Activated CD4-positive, alpha-beta T cell treated with anti-CD3 and anti-CD28 coated beads, Interleukin-2, amount 50 U/mL, for 48 hours (primary cell): ENCODE data around the gene MYOCD.

Experiments used
- DNase-seq, 2 experiments: peaks; one replicate each; pipeline ENCODE4 v3.0.0-alpha.2; 2020

The MYOCD gene

DNA sequence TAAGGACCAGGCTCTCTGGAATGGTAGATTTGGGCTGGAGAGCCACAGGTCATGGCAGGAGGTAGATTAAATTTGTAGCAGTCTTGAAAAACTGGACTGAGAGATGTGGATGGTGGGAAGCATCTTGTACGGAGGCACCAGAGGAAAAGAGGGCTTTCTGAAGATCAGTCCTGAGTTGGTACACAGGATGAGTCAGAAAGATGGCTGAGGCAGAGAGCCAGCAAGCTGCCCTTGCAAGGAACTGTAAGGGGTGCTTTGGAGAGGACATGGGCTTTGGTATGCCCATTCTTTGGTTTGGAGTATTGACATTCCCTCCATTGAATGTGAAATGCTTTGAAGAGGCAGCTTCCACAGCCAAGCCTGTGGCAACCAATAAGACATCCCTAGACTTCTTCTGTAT lies 55.9 kb downstream of the MYOCD start:
- no peak for DNase-seq

DNA sequence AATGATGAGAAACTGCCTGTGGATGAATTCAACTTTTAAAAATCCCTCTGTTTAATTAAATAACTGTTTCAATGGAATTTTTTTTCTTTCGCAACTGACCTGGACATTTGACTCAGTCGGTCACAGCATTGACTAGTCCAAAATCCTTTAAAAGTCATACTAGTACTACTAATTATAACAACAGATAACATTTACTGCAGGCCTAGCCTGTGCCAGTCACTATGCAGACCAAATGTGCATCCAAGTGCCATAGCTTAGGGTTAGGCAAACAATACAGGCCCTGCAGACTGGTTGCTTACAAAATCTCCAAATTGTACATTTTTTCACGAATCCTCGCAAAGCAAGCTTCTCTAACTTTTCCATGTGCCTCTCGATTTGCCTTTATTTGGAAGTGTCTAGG lies 56.6 kb downstream of the MYOCD start:
- DNase-seq = no peak

DNA sequence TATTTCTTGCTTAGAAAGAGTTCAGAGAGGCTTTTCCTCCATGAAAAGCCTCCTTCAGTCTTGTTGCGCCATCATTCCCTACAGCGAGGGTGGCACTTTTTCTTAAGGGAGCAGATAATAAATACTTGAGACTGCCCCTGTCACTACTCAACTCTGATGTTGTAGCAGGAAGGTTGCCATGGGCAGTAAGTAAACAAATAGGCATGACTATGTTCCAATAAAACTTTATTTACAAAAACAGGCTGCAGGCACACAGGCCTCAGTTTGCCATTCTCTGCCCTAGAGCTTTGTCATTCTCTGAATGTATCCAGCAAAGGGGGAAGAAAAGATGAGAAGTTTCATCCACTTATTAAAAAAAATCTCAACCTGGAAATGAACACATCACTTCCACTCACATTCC lies 60.4 kb downstream of the MYOCD start:
- DNase-seq = no peak

DNA sequence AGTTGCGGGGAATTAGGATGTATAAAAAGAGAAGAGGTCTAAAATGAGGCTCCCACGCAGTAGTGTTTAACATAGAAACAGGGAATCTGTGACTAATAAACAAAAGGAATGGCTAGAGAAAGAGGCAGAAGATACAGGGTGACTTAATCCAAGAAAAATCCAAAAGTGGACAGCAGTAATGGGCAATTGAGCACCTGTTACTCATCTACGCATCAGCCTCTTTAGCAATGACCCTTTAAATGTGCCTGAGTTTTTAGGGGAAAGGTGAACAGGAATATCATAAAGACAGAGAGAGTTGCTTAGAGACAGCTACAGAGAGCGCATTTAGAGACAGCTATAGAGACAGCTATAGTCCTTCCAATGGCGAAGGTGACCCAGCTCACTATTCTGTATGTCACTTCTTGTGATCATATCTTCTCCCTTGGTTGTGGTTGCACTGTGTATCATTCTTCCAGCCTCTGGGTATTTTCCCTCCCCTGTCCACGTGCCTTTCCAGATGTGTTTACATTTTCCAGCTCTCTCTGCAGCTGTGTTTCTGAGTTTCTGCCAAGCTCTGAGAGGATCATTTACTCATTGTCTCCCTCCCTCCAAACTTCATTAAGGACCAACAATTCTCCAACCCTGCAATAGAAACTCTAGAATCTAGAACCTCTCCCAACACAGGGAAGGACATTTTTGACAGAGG lies 61.5 kb downstream of the MYOCD start:
- no peak for DNase-seq

DNA sequence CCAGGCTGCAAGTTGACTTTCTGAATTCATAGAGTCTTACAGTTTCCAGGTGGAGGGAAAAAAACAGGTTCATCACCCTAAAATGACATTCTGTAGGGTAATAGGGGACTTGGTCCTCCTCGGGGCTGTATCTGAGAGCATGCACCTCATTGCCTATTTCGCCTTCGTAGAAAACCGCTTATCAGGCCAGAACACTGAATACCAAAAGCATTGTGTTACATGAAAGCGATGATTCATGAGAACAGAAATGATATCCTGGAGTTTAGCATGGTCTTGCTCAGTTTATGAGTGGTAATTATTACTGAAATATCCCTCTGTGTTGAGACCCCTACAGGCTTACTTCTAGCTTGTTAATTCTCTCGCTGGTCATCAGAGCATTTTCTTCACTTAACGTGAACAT lies 62.2 kb downstream of the MYOCD start:
- no peak for DNase-seq

DNA sequence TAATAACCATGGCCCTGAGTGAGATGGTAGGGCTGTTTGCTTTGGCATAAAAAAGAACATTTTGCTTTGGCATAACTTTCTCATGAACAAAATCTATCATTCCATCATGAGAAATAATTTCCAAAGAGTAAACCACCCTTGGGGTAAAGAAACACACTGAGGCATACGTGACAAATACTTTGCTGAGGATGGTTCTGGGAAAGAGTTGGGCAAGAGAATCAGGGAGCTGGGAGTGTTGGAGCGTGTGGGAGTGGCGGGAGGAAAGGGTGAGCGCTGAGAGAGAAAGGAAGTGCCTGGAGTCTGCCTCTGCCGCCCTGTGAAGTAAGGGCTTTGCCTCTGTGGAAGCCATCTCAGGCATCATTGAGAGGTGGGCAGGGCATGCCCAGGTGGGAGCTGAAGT lies 63.4 kb downstream of the MYOCD start:
- no peak for DNase-seq

DNA sequence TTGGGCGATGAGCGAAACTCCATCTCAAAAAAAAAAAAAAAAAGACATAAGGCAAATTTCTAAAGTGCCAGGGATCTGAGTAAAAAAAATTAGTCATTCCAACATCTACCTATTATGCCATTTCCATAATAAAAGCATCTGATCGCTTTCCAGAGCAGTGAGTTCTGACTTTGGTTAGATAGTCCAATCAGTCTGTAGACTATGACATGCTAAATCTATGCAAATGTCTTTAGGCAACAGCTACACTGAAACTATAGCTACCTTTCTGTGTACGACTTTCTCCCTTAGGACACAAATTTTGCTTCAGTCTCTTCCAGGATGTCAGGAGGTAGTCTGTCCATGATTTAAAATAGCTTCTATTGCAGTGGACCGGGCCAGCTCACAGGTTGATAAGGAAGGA lies 64.7 kb downstream of the MYOCD start:
- no peak for DNase-seq

DNA sequence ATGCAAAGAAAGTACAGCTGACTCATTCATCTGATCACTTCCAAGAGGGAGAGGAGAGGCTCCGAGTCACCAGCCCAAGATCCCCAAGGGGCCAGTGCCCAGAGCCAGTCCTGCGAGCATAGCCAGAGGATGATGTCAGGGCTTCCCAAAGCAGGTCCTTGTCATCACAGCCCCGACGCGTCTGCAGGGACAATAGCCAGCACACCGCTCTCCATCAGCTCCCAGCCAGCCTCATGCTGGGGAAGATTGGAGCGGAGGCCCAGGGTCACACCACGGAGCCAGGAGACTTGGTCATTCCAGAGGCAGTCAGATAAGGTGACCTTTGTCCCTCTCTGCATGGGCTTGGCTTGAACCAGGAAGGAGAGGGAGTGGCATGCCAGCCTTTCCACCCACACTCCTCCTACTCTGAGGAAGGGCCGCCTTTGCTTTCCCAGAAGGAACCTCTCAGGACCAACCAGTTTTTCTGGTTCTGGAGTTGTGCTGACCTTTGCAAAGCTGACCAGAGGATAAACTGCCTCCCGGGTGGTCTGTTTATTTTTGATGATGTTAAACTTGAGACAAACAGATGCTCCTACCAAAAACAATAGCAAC lies 65.3 kb downstream of the MYOCD start:
- no peak for DNase-seq

DNA sequence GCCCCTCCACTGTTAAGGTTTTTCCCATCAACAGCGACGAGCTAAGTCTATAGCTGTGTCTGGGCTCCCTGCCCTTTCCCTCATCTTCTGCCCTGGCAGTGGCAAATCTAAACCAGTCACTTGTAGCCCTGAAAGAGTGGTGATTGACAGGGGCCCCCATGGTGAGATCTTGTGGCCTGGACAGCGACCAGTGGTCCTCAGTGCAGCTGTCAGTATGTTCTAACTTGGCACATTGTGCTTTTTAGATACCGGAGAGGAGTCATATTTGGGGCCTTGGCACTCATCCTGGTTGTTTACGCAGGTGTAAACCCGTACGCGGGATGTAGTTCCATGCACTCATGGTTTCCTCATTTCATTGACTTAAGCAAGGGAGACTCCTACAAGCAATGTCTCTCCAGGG lies 66.1 kb downstream of the MYOCD start:
- no peak for DNase-seq

DNA sequence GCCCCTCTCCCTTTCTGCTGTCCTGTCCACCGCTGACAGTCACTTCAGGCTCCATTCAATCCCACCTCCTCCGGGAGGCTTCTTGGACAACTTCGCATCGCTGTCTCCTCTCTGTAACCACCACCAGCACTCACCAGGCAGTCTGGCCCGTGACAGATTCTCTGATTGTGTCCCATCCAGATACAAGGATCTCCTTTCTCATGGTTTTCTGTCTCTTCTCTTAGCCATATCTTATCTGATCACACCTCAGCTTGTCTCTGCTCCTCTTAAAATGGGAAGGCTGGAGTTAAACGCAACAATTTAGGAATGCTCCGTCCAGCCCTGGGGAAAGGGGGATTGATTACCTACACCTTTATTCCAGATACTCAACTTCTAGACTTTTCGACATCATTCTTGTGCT lies 66.7 kb downstream of the MYOCD start:
- DNase-seq = no peak

DNA sequence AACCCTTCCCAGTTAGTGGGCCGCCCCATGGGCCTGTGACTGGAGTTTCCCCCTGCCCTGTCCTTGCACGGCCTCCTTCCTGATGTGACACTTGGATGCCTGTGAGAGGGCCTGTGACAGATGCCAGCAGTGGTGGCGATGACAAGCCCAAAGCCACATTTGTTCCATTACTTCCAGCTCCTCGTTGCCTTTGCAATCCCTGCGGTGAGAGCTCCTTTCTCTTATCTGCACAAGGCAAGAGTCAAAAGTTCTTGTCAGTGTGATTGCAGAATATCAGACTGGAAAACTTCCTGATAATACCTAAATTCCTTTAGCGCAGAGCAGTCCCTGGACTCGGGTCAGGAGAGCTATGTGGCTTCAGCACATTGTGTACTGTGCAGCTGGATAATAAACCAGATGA lies 69.2 kb downstream of the MYOCD start:
- no peak for DNase-seq

DNA sequence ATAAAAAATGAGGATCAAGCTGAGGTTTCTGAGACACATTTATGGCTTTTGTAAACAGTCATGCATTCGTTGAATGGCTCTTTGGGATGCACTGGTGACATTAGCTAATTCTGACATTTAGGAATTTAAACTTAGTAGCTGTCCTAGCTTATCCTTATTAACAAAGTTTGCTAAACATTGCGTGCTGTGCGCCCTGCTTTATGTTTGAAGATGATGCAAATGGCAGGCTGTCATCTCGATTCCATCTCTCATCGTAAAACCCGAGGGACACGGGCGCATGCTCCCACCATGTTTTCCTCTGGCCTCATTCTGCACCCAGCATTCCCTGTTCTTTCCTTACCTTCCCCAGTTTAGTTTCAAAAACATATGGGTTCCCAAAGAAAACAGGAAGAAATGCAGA lies 69.8 kb downstream of the MYOCD start:
- DNase-seq = no peak

DNA sequence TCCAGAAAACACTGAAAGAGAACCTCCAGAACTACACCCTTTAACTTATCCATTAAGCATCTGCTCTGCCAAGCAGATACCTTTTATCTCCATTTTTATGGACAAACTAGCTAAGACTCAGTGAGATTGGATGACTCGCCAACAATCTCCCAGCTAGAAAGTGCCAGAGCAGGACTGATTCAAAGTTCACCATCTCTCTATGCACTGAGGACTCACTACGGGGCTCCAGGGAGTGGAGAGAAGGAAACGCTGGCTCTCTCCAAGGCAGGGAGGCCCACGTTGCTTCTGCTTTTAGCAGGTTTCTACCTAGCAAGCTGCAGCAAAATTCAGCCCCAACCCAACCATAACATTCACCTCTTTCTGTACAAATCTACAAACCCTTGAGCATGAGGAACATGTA lies 70.8 kb downstream of the MYOCD start:
- DNase-seq = no peak

DNA sequence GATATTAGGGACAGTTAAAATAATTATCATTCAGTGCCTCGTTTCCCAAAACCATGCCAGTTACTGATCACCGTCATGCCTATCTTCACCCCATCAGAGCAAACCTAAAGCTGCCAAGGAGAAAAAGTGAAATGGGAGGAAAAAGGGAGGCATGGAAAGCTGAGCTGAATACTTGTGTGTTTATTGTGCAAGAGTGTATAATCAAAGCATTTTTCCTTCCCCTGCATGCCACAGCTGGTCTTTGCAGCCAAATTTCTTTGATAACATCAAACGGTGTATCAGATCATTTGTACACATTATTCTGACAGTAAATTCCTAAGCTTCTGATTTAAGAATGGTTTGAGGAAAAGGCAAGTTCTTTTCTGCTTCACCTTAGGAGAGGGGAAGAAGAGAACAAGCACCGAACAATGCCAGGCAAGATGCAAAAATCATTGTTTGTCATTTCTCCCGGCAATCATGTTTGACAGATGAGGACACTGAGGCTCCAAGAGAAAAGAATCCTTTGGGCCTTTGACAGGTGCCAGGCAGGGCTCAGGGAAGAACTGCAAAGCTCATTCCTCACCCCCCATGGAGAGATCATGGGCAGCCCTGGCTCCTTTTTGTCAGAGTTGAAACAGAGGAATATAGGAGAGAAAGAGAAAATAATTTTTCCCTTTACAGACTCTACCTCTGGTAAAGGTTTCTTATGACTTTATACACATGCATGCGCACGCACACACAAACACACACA lies 72.2 kb downstream of the MYOCD start:
- no peak for DNase-seq

DNA sequence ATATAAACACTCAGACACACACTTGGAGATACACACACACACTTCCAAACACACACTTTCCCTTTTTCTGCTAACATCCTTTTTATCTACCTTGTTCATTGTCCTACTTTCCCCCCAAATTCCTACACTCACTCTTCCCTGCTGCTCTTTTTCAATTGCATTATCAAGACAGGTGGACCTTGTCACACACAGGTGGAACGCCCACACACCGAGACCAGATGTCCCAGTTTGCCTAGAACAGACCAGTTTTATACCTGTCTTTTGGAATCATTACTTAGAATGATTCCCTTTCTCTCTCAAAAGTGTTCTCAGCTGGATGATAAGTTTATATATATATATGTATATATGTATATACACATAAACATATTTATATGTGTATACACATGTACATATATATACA lies 72.9 kb downstream of the MYOCD start:
- DNase-seq = no peak

DNA sequence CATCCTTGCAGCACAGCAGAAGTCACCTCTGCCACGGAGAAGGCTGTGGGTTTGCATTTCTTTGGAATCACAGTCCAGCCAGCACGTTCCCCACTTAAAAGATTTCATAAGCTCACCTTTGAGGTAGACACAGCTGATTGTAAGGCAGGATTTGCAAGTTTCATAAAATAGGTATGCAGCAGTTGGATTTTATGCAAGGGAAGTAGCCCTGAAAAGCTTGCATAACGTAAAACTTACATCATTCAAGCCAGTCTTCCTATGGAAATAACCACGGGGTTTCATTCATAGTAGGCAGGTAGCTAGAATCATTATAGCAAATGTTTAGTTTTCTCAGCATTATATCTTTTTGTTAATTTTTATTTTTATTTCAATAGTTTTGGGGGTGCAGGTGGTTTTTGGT lies 73.8 kb downstream of the MYOCD start:
- no peak for DNase-seq

DNA sequence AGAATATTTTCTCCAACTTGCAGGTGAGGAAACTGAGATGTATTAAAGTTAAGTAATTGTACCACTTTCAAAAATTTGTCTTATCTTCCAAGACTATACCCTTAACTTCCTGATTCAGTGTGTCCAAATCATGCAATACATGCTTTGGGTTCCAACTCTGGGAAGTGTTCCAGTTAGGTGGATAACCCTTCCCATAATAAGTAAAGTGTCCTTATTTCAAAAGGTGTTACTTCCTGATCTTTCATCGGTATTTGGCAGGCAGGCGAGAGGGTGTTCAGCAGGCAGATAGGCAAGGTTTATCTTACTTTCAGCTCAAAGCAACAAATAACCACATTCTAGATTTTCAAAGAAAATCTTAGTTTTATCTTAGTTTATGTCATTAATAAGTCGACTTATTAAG lies 77.4 kb downstream of the MYOCD start:
- no peak for DNase-seq

DNA sequence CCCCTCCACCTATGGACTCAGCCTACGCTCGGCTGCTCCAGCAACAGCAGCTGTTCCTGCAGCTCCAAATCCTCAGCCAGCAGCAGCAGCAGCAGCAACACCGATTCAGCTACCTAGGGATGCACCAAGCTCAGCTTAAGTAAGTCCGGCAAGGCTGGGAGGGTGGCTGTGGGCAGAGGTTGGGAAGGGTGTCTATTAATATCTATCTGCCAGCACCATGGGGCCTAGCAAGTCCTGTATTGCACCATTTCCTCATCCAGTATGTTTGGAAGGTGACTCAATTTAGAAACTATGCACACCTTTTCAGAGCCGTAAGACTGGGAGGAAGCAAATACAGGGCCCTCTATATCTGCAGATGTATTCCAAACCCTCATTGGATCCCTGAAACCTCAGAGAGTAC lies 78.6 kb downstream of the MYOCD start:
- no peak for DNase-seq

DNA sequence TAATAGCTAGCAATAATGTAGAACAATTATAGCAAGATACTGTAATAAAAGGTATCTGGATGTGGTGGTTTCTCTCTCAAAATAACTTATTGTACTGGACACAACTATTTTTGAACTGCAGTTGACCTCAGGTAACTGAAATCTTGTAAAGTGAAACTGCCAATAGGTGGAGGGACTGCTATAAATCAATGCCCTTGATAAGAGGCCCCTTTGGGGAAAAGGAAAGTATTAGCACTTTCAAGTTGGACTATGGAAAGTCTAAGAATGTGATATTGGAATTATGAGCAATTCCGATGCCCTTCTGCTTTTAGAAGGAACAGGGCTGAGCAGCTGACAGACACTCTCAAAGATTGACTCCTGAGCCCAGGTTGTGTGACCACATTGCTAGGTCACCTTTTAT lies 79.1 kb downstream of the MYOCD start:
- DNase-seq = no peak

DNA sequence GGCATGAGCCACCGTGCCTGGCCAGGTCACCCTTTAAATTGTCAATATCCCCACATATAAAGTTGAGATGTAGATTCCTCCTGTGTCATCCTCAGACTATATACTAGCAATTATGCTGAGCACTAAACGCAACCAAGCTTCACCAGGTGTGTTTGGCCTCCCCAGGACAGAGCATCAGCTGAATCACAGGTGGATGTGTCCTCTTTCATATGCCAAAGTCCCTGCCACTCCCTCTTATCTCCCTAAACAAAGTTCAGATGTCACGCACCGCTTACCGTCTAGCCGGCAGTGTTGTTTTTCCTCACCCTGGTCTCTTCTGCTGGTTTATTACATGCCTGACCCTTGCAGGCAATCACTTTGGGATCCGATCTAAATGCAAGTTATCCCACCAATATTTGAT lies 79.8 kb downstream of the MYOCD start:
- no peak for DNase-seq

DNA sequence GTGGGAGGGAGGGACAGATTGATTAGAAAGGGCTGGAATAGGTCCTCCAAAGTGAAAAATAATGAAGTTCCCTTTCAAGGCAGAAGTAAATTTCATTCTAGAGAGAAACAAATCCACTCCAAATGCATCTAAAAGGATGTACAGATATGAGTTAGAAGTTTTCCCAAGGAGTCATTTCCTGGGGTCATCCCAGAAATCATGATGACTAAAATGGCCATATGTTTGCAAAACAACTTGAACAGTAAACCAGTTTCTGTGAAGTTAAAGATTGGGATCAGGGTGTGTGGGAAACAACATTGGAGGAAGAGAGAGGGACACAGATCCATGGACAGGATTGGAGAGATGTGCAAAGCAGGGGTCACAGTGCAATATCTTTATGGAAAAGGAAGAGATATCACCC lies 91.1 kb downstream of the MYOCD start:
- no peak for DNase-seq

DNA sequence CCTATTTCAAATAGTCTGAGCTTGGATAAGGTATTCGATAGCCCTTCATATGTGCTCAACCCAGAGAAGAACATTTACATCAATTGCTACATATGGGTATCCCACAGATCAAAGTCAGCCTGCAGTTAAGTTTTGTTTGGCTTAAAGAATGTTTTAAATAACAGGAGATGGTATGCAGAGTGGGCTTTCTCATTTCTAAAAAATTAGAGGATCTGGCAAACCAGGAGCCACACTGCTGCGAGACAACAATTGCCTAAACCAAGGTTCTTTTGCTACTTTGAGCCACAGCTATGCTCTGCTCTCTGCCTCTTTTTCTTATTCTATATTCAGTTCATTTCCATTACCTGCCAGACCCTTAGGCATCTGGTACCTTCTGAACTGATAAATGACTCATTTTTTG lies 93.4 kb downstream of the MYOCD start:
- DNase-seq = no peak

DNA sequence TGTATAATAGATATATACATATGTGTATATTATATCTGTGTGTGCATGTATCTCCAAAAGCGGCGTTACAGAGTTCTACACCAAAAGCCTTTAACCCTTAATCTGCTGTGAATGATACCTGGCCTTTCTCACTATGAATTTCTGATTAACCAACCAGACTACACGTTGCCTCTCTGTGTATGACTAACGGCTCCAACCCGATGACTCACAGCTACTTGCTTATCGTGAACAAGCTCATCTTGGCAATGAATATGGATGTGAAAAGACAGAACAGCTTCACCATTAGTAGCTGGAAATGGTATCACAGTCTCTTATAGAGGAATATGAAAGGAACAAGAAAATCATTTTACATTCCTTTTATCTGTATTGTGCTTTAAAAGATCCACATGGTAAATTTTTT lies 99.9 kb downstream of the MYOCD start:
- no peak for DNase-seq

DNA sequence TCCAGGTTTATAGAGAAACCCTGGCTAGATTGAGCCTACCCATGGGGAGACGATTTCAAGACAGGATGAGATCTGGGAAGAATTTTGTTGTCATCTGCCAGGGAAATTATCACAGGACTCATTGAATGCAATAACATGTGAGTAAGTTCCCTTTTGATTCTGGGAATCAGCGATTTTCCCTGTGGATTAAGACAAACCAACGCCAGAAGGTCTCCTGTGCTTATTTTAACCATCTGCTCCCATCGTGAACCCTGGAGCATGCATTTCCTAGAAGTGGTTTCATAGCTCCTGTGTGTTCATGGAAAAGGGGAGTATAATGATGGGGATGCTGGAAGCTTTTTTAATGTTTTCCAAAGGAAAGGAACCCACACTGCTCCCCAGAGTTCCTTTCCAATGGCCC lies 102.6 kb downstream of the MYOCD start:
- no peak for DNase-seq

DNA sequence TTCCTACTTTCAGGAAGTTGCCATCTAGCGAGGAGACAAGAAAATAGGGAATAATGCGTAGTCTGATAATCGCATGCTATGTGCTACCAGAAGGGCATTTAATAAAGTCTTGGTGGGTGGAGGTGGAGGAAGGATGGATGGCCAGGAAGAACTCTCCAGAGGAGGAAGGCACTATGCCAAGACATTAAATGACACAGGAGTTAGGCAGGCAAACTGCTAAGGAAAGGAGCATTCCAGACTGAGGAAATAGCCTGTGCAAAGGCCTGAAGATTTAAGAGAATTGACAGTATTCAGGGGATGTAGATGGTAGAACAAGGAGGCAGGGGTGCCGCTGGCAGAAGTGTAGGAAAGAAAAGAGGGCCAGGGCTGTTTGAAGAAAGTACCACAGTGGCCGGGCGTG lies 104.3 kb downstream of the MYOCD start:
- no peak for DNase-seq
